Measurements from ENCODE around the gene C5orf63. TPM values are rescaled to one million over a fixed set of nuclear protein-coding genes. Genes with fewer than 3 reads are reported as not detected.

C5orf63 gene
- total RNA-seq, 1 experiment from 2014 or later: 1.2 TPM

DNA sequence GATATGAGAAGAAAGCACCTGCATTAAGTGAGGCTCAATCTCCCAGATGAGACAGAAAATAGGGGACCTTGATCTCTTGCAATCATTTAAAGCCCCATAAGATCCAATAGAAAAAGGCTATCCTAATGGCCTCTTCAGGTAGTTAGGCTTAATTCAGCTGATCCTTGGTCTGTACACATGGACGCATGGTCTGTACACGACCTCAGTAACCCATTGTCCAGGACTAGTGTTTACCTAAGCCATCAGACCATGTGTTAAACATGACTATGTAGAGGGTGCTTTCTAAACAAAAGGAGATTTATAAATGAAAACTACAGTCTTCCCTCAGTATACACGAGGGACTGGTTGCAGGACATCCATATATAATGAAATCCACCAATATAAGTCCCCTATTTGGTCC lies 50.5 kb downstream of the C5orf63 start:
- WGBS (ENCODE audit: extremely low coverage, insufficient read length, low lambda C conversion rate): no CpG with 5 or more reads among the region's 3 CpGs
- Mint-ChIP-seq H3K9me3 (no peaks in the 10 kb centered on the region), H3K27ac (no peak overlapping the region)

More for the DNA sequence above, 50.5 kb downstream of the C5orf63 start:
- Histone ChIP-seq H2BK120ac (ENCODE audit: low read depth, low read length, poor library complexity, severe bottlenecking) (no peak overlapping the region), H3K79me1 (ENCODE audit: insufficient read depth, low read depth, low read length, poor library complexity, severe bottlenecking) (no peaks in the 10 kb centered on the region), H3K4ac (ENCODE audit: low read depth, low read length) (no peak overlapping the region), H3K23ac (ENCODE audit: insufficient read length, low read depth, low read length) (no peak overlapping the region), H3K18ac (ENCODE audit: insufficient read length, low read depth, low read length) (no peak overlapping the region), H3K9ac (ENCODE audit: extremely low read depth, insufficient read length, low read length) (no peak overlapping the region), H2AFZ (ENCODE audit: low read length) (no peak overlapping the region), H2BK15ac (ENCODE audit: low read depth, low read length) (no peak overlapping the region), H4K20me1 (ENCODE audit: control insufficient read depth, insufficient read depth, insufficient read length) (no peaks in the 10 kb centered on the region), H4K91ac (ENCODE audit: insufficient read length, low read depth, low read length) (no peak overlapping the region), H3K4me2 (ENCODE audit: insufficient read depth, insufficient read length, low read length) (no peak overlapping the region), H2BK5ac (ENCODE audit: insufficient read length, low read length) (no peak overlapping the region), H3K79me2 (ENCODE audit: insufficient read depth, low read length) (no peaks in the 10 kb centered on the region), H3K23me2 (ENCODE audit: insufficient read length, low read depth, low read length, poor library complexity, severe bottlenecking) (no peaks in the 10 kb centered on the region), H2BK12ac (ENCODE audit: insufficient read length, low read depth, low read length) (no peak overlapping the region), H3K14ac (ENCODE audit: insufficient read depth, low read length) (no peak overlapping the region), H2AK5ac (ENCODE audit: insufficient read length, low read length) (no peak overlapping the region), H3T11ph (ENCODE audit: low read length) (no peak overlapping the region), H3K9me3 (ENCODE audit: control insufficient read depth, low read depth, low read length) (no peaks in the 10 kb centered on the region), H4K5ac (ENCODE audit: insufficient read length, low read depth, low read length) (no peak overlapping the region), H2BK20ac (ENCODE audit: low read depth, low read length, poor library complexity, severe bottlenecking) (no peak overlapping the region), H3K4me1 (ENCODE audit: insufficient read depth, low read length) (no peaks in the 10 kb centered on the region), H3K27me3 (ENCODE audit: insufficient read depth, low read length) (no peaks in the 10 kb centered on the region), H4K8ac (replicated peaks; ENCODE audit: insufficient read length, low read depth, low read length) (no peak overlapping the region), H3K56ac (ENCODE audit: insufficient read length, low read depth, low read length) (no peak overlapping the region), H3K27ac (ENCODE audit: insufficient read length, low read depth, low read length) (no peak overlapping the region)
- peaks cover 15 to 20% of the 10 kb centered on the region in 2 experiments for H3K4me1 Mint-ChIP-seq
- no peak for TF ChIP-seq CTCF (conservative IDR thresholded peaks at IDR 0.05)
- no peak overlapping the region for H3K4me3 Mint-ChIP-seq
- DNase-seq: no peak
- H3K27me3 Mint-ChIP-seq (ENCODE audit: low read depth): peaks cover 3% of the 10 kb centered on the region; the same call in 1 of the 2 replicates
- no peaks in the 10 kb centered on the region; a peak in 1 of 7 replicates for H3K36me3 Mint-ChIP-seq (ENCODE audit: insufficient read depth in 1 of 3, low read depth in 3 of 3)

Data from H9 (cell line).